Stomach smooth muscle (tissue), 2 donors: ENCODE data around the gene SMAD3.

Source experiments
- H3K27ac ChIP-seq: one replicate; pipeline ENCODE4 v1.7.0; 2013; ENCODE audit warnings: mild to moderate bottlenecking, low read length, inconsistent platforms
- H3K27me3 ChIP-seq, 2 donors: one replicate each; pipeline ENCODE4 v1.7.0; 2013; ENCODE audit warnings: low read length in 2 of 2; ENCODE audit not compliant: insufficient read depth in 2 of 2, control insufficient read depth in 1 of 2
- H3K36me3 ChIP-seq, 2 donors: one replicate each; pipeline ENCODE4 v1.7.0; 2013; ENCODE audit warnings: low read length in 2 of 2; ENCODE audit not compliant: control insufficient read depth in 2 of 2, insufficient read depth in 2 of 2
- H3K4me1 ChIP-seq: one replicate; pipeline ENCODE4 v1.7.0; 2013; ENCODE audit warnings: low read length; ENCODE audit not compliant: control insufficient read depth, insufficient read depth
- H3K4me3 ChIP-seq, 2 donors: one replicate each; pipeline ENCODE4 v1.7.0; 2013; ENCODE audit warnings: low read length in 2 of 2
- H3K9ac ChIP-seq, 2 donors: one replicate each; pipeline ENCODE4 v1.7.0; 2013; ENCODE audit warnings: low read length in 2 of 2, mild to moderate bottlenecking in 1 of 2
- H3K9me3 ChIP-seq, 2 donors: one replicate each; pipeline ENCODE4 v1.7.0; 2013; ENCODE audit warnings: low read length in 2 of 2; ENCODE audit not compliant: control insufficient read depth in 2 of 2
- donor health status: healthy.
- donor health status: Pancreatic carcinoma.

Gene SMAD3

DNA sequence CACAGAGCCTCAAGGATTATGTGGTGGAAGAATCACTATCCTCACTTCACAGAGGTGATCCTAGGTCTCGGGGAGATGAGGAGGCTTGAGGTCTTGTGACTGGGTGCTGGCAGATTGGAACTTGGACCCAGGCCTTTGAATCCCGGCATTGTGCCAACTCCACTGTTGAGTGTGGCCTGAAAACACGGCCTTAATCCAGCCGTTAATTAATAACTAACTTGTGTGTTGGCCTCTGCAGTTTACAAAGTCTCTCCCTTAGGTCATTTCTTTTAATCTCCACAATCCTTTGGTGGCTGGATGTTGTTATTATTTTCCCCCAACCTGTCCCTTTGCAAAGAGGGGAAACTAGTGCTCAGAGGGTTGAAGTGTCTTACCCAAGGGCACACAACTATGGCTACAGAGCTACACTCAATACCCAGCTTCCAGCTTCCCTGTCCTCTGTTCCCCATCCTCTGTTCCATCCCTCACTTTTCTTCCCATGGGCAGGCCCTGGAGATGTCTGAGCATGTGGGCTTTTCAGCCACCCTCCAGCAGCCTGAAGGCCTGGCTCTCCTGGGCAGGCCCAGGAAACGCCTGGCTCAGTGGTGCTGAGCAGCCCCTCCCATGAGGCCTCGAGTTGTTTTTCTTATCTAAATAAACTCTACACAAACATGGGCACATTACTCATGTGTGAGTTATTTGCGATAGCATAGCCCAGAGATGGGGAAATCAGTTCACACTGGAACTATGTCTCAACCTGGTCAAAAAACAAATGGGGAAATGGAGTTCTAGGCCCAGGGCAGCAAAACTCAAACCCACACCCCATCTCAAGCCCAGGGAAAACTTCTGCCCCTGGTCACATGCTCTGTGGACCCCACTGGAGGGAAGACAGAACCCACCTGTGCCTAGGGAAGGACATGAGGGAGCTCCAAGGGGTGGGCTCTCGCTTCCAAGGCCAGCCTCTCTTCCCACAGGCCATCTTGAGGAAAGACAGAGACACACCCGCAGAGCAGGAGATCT, 16.8 kb upstream of the SMAD3 start:
- H3K9me3 ChIP-seq: no peaks in the 10 kb centered on the region
- no peak overlapping the region for H3K9ac ChIP-seq
- peaks cover 29% of the 10 kb centered on the region for H3K4me1 ChIP-seq
- peak overlapping the region; percentile 6 for H3K27ac ChIP-seq
- H3K36me3 ChIP-seq: no peaks in the 10 kb centered on the region
- no peak overlapping the region for H3K4me3 ChIP-seq
- no peaks in the 10 kb centered on the region for H3K27me3 ChIP-seq

DNA sequence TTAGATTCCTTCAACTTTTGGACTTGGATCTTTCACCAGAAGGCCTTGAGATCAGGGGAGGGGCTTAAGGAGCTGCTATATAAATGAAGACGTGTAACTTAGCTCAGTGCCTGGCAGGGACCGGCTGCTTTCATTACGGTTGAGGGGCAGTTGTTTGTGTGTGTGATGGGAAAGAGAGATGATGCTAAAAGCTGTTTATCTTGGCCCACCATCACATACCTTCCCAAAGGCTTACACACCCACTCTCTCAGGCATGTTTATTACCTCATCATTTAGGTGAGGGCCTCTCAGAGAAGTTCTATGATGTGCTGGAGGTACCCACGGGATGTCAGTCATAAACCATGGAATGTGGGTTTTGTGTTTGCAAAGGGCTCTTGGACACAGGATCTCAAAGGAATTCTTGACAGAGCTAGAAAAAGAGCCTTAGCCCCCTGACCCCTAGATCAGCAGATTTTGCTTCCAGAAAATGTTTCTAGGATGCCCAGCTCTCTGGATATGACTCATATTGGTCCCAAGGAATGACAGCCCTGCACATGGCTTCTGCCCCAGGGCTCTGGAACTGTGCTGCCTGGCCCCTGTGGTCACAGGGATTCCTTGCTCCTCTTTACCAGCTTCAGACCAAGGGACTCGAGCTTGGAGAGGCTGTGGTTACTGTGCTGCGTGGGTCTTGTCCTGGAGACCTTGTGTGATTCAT, 15.9 kb upstream of the SMAD3 start:
- peak overlapping the region; percentile 6 for H3K27ac ChIP-seq

DNA sequence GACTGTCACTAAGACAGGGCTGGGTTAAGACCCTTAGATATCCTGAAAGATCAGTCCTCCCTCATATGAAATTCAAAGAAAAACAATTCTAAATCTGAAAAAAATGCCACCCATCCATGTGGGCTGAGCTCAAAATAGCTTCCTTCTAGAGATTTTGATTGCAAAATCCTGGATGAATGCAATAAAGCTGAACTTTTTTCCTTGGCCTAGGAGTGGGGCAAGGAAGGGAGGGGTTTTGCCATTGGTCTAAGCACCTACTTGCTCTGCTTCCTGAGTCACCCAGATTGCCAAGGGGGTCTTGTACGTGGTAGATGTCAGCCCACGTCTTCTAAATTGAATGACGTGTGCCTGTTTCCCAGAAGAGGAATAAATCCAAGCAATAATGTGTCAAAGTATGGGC, 15.3 kb upstream of the SMAD3 start:
- H3K36me3 ChIP-seq: no peaks in the 10 kb centered on the region
- H3K27ac ChIP-seq: no peak overlapping the region
- no peaks in the 10 kb centered on the region for H3K9me3 ChIP-seq
- no peak overlapping the region for H3K9ac ChIP-seq
- no peaks in the 10 kb centered on the region for H3K27me3 ChIP-seq
- H3K4me3 ChIP-seq: no peak overlapping the region
- peaks cover 20% of the 10 kb centered on the region for H3K4me1 ChIP-seq

More for the DNA sequence above, 15.9 kb upstream of the SMAD3 start:
- Histone ChIP-seq H3K4me1 (peaks cover 22% of the 10 kb centered on the region), H3K9ac (no peak overlapping the region), H3K27me3 (no peaks in the 10 kb centered on the region), H3K4me3 (no peak overlapping the region), H3K36me3 (no peaks in the 10 kb centered on the region), H3K9me3 (no peaks in the 10 kb centered on the region)

DNA sequence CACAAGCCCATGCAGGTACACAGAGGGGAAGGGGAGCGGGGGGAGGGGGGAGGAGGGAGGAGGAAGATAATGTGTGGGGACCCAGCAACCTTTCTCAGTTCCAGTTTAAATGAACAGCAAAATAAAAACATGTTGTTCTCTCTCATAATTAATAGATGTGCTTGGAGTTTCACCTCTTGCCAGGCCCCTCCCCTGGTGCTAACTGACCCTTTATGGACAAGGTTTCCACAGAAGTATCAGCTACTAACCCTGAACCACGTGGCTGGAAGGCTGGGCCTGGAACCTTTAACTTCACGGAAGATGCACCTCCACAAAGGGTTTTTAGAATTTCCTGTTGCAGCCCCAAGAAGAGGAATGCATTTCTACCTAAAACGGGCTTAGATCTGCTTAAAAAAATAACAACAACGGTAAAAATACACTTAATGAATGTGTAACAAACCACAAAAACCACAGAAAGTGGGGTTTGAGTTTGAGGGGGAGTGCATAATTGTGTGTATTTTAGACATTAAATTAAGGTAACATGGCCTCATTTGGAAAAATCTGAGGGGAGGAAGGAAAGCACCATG, 14.8 kb upstream of the SMAD3 start:
- Histone ChIP-seq H3K4me3 (no peak overlapping the region), H3K9ac (no peak overlapping the region), H3K4me1 (peaks cover 20% of the 10 kb centered on the region), H3K27me3 (no peaks in the 10 kb centered on the region), H3K36me3 (no peaks in the 10 kb centered on the region), H3K9me3 (no peaks in the 10 kb centered on the region), H3K27ac (no peak overlapping the region)

DNA sequence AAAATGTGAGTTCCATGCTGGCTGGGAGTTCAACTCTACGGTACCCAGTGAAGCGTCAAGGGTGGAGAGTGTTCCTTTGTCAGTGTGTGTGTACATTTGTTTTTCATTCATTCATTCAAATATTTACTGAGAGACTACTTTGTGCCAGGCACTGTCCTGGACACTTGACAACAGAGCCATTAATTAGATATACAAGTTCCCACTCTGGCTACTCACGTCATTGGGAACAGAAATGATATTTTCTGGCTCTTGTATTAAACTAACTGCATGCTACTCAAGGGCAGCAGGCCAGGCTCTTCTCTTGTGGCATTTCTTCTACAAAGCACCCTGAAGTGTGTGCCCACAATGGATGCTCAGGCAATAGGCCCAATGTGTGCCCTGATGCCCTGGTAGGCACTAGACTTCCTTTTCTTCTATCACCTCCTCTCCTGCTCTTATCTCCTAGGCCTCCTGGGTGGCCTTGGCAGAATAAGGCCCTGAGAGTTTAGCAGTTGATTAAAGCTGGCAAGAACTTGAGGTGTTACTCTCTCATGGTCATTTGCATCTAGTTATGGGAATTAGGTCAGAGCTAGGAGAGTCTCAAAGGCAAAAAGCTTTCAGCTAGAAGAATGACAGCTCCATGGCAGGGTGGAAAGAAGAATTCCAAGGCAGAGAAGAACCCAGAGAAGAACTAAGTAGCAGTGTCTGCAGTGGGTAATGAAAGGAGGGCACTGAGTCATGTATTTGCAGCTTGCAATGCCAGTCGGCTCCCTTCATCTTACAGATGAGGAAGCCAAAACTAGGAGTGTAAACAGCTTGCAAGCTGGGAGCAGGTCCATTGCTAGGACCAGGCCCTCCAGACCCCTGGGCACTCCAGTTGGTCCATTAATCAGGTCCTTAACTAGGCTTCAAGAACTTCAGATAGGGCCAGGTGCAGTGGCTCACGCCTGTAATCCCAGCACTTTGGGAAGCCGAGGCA, 14.0 kb upstream of the SMAD3 start:
- Histone ChIP-seq H3K4me3 (no peak overlapping the region), H3K9me3 (no peaks in the 10 kb centered on the region), H3K4me1 (peaks cover 20% of the 10 kb centered on the region), H3K36me3 (no peaks in the 10 kb centered on the region), H3K27ac (no peak overlapping the region), H3K9ac (no peak overlapping the region), H3K27me3 (no peaks in the 10 kb centered on the region)

DNA sequence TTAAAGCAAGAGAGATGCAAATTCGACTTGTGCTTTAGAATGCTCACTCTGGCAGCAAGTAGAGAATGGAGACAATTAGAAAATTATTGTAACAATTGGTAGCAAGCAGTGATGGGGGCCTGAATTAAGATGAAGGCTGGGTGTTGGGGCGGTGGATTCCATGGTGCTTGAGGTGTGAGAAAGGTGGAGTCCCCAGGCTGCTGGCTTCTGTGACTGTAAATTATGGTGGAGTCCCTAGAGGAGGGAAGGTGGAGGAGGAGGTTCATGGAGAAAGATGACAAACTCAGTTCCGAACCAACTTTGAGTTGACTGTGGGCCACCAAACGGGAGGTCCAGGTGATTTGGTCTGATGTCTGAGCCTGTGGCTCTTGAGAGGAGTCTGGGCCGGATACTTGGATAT, 10.7 kb upstream of the SMAD3 start:
- Histone ChIP-seq H3K9ac (no peak overlapping the region), H3K36me3 (no peaks in the 10 kb centered on the region), H3K4me1 (peaks cover 5% of the 10 kb centered on the region), H3K27ac (no peak overlapping the region), H3K27me3 (no peaks in the 10 kb centered on the region), H3K4me3 (no peak overlapping the region), H3K9me3 (no peaks in the 10 kb centered on the region)

DNA sequence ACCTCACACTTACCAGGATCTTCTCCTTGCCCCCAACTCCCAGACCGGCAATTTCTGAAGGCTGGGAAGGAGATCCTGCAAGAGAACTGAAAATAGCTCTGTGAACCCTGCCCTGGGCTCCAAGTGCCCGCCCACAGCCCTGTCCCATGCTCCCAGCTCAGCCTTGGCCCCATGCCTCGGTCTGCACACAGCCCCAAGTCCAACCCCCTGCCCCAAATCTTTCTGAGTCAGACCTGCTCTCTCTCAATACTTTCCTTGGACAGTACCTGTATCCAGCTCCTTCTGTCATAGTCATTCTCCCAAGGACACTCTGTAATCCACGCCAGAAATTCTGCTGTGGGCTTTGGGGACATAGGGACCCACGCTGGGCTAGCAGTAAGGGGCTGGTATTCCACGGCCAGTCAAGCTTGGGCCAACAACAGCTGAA, 6.3 kb upstream of the SMAD3 start:
- no peaks in the 10 kb centered on the region for H3K36me3 ChIP-seq
- no peaks in the 10 kb centered on the region for H3K27me3 ChIP-seq
- H3K4me1 ChIP-seq: no peaks in the 10 kb centered on the region
- no peak overlapping the region for H3K27ac ChIP-seq
- H3K9ac ChIP-seq: no peak overlapping the region
- no peaks in the 10 kb centered on the region for H3K9me3 ChIP-seq
- no peak overlapping the region for H3K4me3 ChIP-seq

DNA sequence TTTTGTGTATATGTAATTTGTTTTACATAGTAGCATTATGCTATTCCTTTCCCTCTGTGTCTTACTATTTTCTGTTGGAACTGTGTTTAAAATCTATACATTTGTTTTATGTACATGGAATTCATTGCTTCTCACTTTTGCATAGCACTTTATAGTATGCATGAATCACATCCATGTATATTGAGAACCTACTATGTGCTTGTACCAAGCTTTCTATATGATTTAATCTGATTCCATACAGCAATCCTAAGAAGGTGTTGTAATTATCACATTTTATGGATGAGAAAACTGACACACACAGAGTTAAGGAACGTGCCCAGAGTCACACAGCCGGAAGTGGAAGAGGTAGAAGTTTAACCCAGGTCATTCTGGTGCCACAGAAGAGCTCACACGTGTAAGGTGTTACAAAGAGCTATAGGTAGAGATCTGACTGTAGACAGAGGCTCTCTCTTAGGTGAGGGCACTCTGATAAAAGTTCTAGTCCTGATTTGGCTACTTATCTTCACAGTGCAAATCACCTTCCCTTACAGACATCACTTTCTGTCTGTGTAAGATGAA, 3.5 kb upstream of the SMAD3 start:
- no peaks in the 10 kb centered on the region for H3K36me3 ChIP-seq
- no peaks in the 10 kb centered on the region for H3K9me3 ChIP-seq
- no peak overlapping the region for H3K9ac ChIP-seq
- no peak overlapping the region for H3K27ac ChIP-seq
- no peaks in the 10 kb centered on the region for H3K27me3 ChIP-seq
- peaks cover 4% of the 10 kb centered on the region for H3K4me1 ChIP-seq
- H3K4me3 ChIP-seq: no peak overlapping the region

DNA sequence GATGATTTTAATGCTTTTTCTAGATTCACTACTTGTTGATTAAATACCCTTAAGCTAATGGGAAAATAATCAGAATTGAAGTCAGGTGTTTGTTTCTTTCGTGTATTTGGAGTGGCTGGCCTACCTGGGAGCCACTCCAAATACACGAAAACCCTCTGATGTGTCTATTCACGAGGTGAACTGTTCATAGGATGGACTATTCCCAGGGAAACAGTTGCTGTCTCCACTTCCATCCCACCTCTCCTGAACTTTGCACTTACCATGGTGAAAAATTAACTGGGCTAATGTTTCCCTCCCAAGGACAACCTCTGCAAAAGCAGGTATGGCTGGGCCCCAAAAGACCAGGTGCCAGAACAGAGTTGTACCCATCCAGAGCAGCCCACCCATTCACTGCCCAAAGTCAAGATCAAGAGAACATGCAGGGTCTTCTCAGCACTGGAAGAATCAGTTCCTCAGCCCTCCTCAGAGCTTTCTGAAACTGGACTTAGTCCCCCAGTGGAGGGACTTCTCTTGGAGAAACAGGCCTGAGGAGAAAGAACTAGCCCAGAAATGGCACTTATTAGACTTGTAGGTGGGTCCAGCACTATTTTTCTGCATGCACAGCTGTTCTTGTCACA, 2.9 kb upstream of the SMAD3 start:
- H3K9me3 ChIP-seq: no peaks in the 10 kb centered on the region
- no peak overlapping the region for H3K27ac ChIP-seq
- no peaks in the 10 kb centered on the region for H3K36me3 ChIP-seq
- H3K9ac ChIP-seq: no peak overlapping the region
- H3K4me3 ChIP-seq: no peak overlapping the region
- H3K27me3 ChIP-seq: no peaks in the 10 kb centered on the region
- peaks cover 10% of the 10 kb centered on the region for H3K4me1 ChIP-seq
